GOT3 (cell line): ENCODE measurements around the gene TNNT2.

Experiments used
- DNase-seq: peaks from one replicate; lab custom pipeline; 2025; ENCODE audit warnings: mixed read lengths; lab: John Stamatoyannopoulos, UW

Gene TNNT2

DNA sequence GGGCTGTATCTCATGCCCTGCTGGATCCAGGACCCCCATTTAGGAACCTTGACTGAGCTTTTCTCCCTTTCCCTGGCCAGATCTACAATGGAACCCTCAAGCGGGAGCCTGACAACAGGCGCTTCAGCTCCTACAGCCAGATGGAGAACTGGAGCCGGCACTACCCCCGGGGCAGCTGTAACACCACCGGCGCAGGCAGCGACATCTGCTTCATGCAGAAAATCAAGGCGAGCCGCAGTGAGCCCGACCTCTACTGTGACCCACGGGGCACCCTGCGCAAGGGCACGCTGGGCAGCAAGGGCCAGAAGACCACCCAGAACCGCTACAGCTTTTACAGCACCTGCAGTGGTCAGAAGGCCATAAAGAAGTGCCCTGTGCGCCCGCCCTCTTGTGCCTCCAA, 64.4 kb downstream of the TNNT2 start:
- DNase-seq: no peak

DNA sequence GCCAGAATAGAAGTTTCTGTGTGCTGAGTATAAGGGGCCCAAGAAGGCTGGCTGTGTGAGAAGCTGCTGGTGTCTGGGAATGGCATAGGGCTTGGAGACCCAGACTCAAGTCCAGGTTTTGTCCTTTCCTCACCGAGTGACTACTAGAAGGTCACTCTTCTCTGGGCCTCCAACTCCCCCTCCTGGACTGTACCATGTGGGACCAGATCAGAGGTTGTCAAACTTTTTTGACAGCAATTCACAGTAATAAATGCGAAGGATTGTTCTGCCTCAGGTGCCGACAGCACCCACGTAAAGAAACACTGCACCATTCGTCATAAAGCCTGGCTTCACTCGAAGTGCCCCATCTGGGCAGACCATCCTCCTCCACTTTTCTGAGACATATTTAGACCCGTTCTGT, 65.2 kb downstream of the TNNT2 start:
- DNase-seq: no peak

DNA sequence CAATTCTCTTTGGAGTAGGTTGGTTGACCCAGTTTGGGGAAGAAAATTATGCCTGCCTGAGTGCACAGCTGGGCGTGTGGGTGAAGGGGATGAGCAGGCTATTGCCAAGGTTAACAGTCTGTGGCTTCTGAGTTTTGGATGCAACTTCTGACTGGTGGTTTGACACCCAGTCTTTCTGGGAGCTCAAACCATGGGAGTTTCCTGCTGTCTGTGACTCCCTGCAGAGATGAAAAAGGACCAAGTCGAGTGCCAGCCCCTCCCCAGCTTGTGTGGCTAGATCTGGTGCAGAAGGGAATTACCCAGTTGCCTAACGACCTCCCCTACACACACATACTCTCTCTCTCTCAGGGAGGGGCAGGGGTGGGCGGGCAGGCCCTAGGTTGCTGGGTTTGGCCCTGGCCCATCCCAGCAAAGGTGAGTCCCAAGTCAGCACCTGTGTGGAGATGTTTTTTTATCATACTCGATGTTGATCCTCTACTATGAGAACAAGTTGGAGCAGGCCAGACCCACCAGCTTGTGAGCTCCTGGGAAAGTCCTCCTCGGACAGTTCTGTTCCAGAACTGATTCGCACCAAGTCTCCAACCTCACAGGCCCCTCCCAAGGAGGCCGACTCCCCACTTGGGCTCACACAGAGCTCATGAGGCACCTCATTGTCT, 66.0 kb downstream of the TNNT2 start:
- DNase-seq: no peak

DNA sequence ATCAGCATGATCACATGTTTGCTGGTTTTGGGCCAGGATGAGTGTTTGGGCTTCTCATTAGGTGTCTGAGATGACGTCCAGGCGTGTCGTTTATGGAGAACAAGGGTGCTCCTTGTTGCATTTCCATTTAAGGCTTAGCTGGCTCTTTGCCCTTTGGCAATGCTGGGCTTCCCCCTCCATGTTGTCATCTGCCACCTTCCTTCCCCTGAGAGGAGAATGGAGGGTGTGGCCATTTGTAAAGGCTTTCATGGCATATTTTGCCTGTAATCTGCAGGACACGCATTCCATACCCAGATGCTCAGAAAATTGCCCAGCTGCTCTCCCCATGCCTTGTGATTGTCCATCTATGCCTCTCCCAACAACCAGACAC, 66.5 kb downstream of the TNNT2 start:
- DNase-seq: no peak

DNA sequence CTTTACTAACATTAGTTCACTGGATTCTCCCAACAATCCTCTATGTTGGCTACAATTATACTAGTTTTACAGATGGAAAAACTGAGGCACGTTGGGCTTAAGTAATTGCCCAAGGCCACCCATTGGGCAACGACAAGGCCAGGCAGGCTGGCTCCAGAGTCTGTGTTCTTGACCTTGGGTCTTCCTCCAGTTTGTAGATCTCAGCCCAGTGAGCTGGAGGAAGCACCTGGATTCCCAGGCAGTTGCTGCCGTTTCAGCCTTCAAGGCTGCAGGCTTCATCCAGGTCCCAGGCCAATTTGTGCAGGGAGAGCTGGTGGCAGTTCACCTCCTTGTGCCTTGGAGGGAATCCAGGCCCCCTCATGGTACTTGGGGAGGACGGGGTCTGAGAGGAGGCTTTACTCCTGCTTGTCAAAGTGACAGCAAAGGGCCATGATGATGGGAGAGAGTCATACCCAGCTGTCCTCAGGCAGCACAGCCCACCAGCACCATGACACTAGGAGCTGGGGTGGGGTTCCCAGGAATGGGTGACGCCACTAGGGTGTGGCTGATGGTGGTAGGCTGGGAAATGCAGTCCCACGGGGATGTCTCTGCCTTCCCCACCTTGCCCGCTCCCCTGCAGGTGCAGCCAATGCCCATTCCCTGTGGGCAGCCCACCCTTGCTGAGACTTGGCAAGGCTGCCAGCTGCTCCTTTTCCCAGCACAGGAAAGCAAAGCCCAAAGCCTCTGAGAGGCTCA, 67.1 kb downstream of the TNNT2 start:
- no peak for DNase-seq

DNA sequence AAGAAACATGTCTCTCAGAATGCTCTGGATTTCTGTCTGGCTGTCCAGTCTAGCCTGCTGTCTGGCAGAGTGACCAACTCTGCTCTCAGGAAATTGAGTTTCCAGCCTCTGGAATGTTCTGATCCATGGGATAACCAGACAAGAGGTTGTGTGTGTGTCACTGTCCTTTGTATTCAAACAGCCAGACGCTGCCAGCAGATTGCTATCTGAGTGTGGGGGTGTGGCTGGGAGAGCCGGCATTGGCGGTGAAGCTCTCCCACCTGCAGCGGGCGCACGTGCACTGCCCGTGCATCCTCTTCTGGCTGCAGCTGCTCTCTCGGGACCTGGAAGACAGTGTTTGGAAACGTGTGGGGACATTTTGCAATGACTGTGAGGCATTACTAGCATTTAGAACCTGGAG, 68.1 kb downstream of the TNNT2 start:
- DNase-seq: no peak
